Measurements from ENCODE around the gene TPT1. TPM values are rescaled to one million over a fixed set of nuclear protein-coding genes. Genes with fewer than 3 reads are reported as not detected.

TPT1 gene
- total and polyA plus RNA-seq, 2 of the 13 experiments (the other 11 are each of a cell fraction or from before 2014, with no cell fraction given) = 2,953 to 3,594 TPM

DNA sequence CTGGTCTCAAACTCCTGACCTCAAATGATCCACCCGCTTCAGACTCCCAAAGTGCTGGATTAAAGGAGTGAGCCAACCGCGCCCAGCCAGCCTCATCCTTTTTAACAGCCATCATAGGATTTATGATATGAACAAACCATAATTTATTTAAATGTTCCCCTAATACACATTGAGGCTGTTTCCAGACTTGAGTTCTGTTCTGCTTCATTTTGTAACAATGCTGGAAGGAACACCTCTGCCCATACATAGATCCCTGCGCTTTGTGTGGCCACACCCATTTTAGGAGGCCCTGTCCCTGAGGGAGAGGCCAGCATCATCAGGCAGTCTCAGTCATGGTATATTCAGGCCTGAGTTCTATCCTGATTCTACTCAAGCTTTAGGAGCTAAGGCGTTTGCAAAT lies 35.9 kb downstream of the TPT1 start:
- H3K27me3 ChIP-seq (ENCODE audit: control insufficient read depth in 1 of 2, insufficient read depth in 2 of 2, low read length in 2 of 2) = peaks cover 0 to 7% of the 10 kb centered on the region in 2 experiments; a peak in 2 of 5 replicates
- DNase-seq (ENCODE audit: low spot score) = no peak
- no peak overlapping the region for H3K4me3 ChIP-seq (replicated peaks in 1 of 3; ENCODE audit: insufficient read depth in 1 of 3, low read depth in 2 of 3, low read length in 3 of 3)
- in situ Hi-C loops (cut with HindIII; ENCODE audit: extremely low pct_ligation_motif_present, low pct_unique_long_range_greater_than_20kb) (no loop called here), intact Hi-C loops (cut with micrococcal nuclease; ENCODE audit: unreplicated experiment) (no loop called here)
- H3K4me2 ChIP-seq (ENCODE audit: low read depth, low read length) = no peak overlapping the region
- no peak overlapping the region for H2AFZ ChIP-seq (ENCODE audit: low read length)
- WGBS (ENCODE audit: low lambda C conversion rate) = 74% methylated on average over 5 of the region's 5 CpGs
- no peaks in the 10 kb centered on the region for H3K9me3 ChIP-seq (ENCODE audit: low read length)
- BruUV-seq (replicated peaks) = no TSS peak
- CTCF ChIA-PET (ENCODE audit: low intra/inter-chr PET ratio, low total read pairs) = no interaction called here
- no peak overlapping the region for H3K9ac ChIP-seq (ENCODE audit: insufficient read depth, low read depth, low read length)
- POLR2A ChIA-PET = no interaction called here
- no peak for FAIRE-seq
- H4K20me1 ChIP-seq (ENCODE audit: insufficient read depth, low read length) = no peaks in the 10 kb centered on the region
- no peak overlapping the region for H3K27ac ChIP-seq (ENCODE audit: extremely low read length, insufficient read depth, low read length)
- no peaks in the 10 kb centered on the region for H3K36me3 ChIP-seq (replicated peaks in 1 of 2; ENCODE audit: control insufficient read depth in 1 of 2, insufficient read depth in 2 of 2, low read length in 2 of 2)
- ATAC-seq = no peak
- no peaks in the 10 kb centered on the region for H3K79me2 ChIP-seq (ENCODE audit: insufficient read depth, low read length)
- H3K4me1 ChIP-seq (ENCODE audit: insufficient read depth, low read length) = peaks cover 13% of the 10 kb centered on the region
- TF ChIP-seq, protein P1, sequence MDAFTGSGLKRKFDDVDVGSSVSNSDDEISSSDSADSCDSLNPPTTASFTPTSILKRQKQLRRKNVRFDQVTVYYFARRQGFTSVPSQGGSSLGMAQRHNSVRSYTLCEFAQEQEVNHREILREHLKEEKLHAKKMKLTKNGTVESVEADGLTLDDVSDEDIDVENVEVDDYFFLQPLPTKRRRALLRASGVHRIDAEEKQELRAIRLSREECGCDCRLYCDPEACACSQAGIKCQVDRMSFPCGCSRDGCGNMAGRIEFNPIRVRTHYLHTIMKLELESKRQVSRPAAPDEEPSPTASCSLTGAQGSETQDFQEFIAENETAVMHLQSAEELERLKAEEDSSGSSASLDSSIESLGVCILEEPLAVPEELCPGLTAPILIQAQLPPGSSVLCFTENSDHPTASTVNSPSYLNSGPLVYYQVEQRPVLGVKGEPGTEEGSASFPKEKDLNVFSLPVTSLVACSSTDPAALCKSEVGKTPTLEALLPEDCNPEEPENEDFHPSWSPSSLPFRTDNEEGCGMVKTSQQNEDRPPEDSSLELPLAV (CRISPR knock-in tag; conservative IDR thresholded peaks at IDR 0.05; ENCODE audit: low read depth) = no peak
- no peak for TF ChIP-seq CEBPG (CRISPR knock-in tag; IDR thresholded peaks at IDR 0.05)
- no peak for TF ChIP-seq THYN1 (CRISPR knock-in tag; IDR thresholded peaks at IDR 0.05; ENCODE audit: borderline replicate concordance, low read depth)
- no peak for TF ChIP-seq ZNF556 (CRISPR knock-in tag; IDR thresholded peaks at IDR 0.05; ENCODE audit: borderline replicate concordance)
- TF ChIP-seq ZBTB14 (CRISPR knock-in tag; IDR thresholded peaks at IDR 0.05) = no peak
- TF ChIP-seq HNRNPLL (IDR thresholded peaks at IDR 0.05; ENCODE audit: low read depth, low read length, poor library complexity, severe bottlenecking) = no peak
- no peak for TF ChIP-seq NR1H2 (CRISPR knock-in tag; IDR thresholded peaks at IDR 0.05; ENCODE audit: borderline replicate concordance, low read depth)
- no peak for TF ChIP-seq ZNF816 (CRISPR knock-in tag; IDR thresholded peaks at IDR 0.05; ENCODE audit: borderline replicate concordance)
- TF ChIP-seq, protein P2, sequence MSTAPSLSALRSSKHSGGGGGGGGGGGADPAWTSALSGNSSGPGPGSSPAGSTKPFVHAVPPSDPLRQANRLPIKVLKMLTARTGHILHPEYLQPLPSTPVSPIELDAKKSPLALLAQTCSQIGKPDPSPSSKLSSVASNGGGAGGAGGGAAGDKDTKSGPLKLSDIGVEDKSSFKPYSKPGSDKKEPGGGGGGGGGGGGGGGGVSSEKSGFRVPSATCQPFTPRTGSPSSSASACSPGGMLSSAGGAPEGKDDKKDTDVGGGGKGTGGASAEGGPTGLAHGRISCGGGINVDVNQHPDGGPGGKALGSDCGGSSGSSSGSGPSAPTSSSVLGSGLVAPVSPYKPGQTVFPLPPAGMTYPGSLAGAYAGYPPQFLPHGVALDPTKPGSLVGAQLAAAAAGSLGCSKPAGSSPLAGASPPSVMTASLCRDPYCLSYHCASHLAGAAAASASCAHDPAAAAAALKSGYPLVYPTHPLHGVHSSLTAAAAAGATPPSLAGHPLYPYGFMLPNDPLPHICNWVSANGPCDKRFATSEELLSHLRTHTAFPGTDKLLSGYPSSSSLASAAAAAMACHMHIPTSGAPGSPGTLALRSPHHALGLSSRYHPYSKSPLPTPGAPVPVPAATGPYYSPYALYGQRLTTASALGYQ (CRISPR knock-in tag; IDR thresholded peaks at IDR 0.05) = no peak
- TF ChIP-seq ZEB1 (IDR thresholded peaks at IDR 0.05; ENCODE audit: insufficient replicate concordance, low read depth) = no peak
- TF ChIP-seq AFF4 (CRISPR knock-in tag; IDR thresholded peaks at IDR 0.05) = no peak
- TF ChIP-seq IKZF1 (IDR thresholded peaks at IDR 0.05) = no peak
- TF ChIP-seq IRF2 (CRISPR knock-in tag; IDR thresholded peaks at IDR 0.05) = no peak
- TF ChIP-seq ZFP36L1 (CRISPR knock-in tag; IDR thresholded peaks at IDR 0.05) = no peak
- no peak for TF ChIP-seq ZNF354B (CRISPR knock-in tag; IDR thresholded peaks at IDR 0.05)
- TF ChIP-seq ZSCAN9 (CRISPR knock-in tag; IDR thresholded peaks at IDR 0.05; ENCODE audit: borderline replicate concordance) = no peak
- no peak for TF ChIP-seq ZNF383 (CRISPR knock-in tag; IDR thresholded peaks at IDR 0.05; ENCODE audit: borderline replicate concordance)
- no peak for TF ChIP-seq SRF (IDR thresholded peaks at IDR 0.05; ENCODE audit: low read depth, low read length)

All from HepG2 (cell line).